Measurements from ENCODE around the gene SLIT3. TPM values are rescaled to one million over a fixed set of nuclear protein-coding genes. Genes with fewer than 3 reads are reported as not detected.

SLIT3 gene
- total RNA-seq = 1 to 10 TPM in 1 of 6 experiments, under 1 TPM in 5; 0.31 to 1.2 (median 0.65) TPM
- long read RNA-seq = 0 reads

DNA sequence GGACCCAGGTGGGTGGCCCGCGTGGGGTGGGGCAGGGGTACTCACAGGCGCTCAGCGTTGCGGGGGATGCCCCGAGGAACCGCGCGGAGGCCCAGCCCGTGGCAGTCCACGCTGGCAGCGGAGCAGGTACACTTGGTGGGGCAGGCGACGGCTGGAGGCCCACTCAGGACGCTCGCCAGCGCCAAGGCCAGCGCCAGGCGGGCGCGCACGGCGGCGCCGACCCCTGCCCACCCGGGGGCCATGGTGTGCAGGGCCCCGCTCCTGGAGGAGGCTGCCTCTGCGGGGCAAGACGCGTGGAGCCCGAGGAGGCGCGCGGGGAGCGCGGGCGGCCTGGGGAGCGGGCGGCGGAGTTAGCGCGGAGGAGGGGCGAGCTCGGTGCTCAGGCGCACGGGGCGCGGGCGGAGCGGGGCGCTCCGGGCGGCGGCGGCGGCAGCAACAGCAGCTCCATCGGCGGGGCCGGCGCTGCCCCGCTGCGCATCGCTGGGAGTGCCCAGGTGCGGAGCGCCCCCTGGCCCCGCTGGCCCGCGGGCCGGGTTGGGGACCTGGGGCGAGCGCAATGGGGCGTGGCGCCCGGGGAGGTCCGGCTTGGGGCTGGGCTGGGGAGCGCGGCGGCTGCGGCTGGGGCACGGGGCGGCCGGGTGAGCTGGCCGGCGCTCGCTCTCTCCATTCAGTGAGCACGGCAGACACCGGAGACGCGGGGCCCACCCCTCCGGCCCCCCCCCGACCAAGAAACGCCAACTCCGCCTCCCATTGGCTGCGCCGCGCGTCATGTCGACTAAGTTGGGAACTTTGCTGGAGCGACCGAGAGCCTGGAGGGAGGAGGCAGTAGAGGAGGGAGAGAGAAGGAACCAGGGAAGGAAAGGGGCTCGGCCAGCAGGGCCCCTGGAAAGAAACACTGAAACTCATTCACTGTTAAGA lies at the start of gene SLIT3:
TSS of gene SLIT3 (minus strand) at position 672 of the 918 bp plus-strand sequence. CDS start at position 242, 430 bp downstream.
- no peaks in the 10 kb centered on the region for H3K36me3 ChIP-seq
- no peak for DNase-seq
- H3K9me3 ChIP-seq = no peaks in the 10 kb centered on the region
- peak within 1 kb of the TSS in 1 of 3 donors; percentile 7 for H3K4me3 ChIP-seq
- intact Hi-C loops (cut with DNase I) = loop anchor here (5.0 to 10.0 kb wide), 3 partner anchors 306 to 626 kb away; no protein-coding TSS in a partner anchor
- TF ChIP-seq POLR2A (IDR thresholded peaks at IDR 0.05) = no peak
- TF ChIP-seq, protein P1, sequence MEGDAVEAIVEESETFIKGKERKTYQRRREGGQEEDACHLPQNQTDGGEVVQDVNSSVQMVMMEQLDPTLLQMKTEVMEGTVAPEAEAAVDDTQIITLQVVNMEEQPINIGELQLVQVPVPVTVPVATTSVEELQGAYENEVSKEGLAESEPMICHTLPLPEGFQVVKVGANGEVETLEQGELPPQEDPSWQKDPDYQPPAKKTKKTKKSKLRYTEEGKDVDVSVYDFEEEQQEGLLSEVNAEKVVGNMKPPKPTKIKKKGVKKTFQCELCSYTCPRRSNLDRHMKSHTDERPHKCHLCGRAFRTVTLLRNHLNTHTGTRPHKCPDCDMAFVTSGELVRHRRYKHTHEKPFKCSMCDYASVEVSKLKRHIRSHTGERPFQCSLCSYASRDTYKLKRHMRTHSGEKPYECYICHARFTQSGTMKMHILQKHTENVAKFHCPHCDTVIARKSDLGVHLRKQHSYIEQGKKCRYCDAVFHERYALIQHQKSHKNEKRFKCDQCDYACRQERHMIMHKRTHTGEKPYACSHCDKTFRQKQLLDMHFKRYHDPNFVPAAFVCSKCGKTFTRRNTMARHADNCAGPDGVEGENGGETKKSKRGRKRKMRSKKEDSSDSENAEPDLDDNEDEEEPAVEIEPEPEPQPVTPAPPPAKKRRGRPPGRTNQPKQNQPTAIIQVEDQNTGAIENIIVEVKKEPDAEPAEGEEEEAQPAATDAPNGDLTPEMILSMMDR (IDR thresholded peaks at IDR 0.05) = no peak
- H3K27ac ChIP-seq = no peak within 1 kb of the TSS
- H3K27me3 ChIP-seq = peaks cover 0 to 10% of the 10 kb centered on the region in 2 donors
- 0% methylated on average over 9 of the region's 101 CpGs for WGBS (ENCODE audit: insufficient coverage, low coverage, low lambda C conversion rate, missing lambda C conversion rate)
- no peaks in the 10 kb centered on the region for H3K4me1 ChIP-seq
- peak in 2 of 4 donors; percentile 8 to 43 for ATAC-seq

GRCh38 chr5:169350016-169350415 lies 49.1 kb upstream of the SLIT3 start:
- Histone ChIP-seq H3K27me3 (no peaks in the 10 kb centered on the region), H3K4me3 (no peak overlapping the region), H3K36me3 (no peaks in the 10 kb centered on the region), H3K4me1 (no peaks in the 10 kb centered on the region), H3K27ac (no peak overlapping the region), H3K9me3 (no peaks in the 10 kb centered on the region)
- intact Hi-C loops (cut with DNase I) = no loop called here
- TF ChIP-seq, protein P1 (IDR thresholded peaks at IDR 0.05) = no peak
- no peak for TF ChIP-seq POLR2A (IDR thresholded peaks at IDR 0.05)
- no peak for DNase-seq
- no peak for ATAC-seq
- 18% methylated on average over 1 of the region's 1 CpG for WGBS (ENCODE audit: insufficient coverage, low coverage, low lambda C conversion rate, missing lambda C conversion rate)

- Histone ChIP-seq H3K27me3 (no peaks in the 10 kb centered on the region), H3K27ac (no peak overlapping the region)
Measured at GRCh38 chr5:169347786-169348185, 46.8 kb upstream of the SLIT3 start.

GRCh38 chr5:169344629-169345028 lies 43.7 kb upstream of the SLIT3 start:
- 30% methylated on average over 1 of the region's 3 CpGs for WGBS (ENCODE audit: insufficient coverage, low coverage, low lambda C conversion rate, missing lambda C conversion rate)
- H3K4me1 ChIP-seq = no peaks in the 10 kb centered on the region
- H3K9me3 ChIP-seq = no peaks in the 10 kb centered on the region
- TF ChIP-seq, protein P1 (IDR thresholded peaks at IDR 0.05) = no peak
- TF ChIP-seq POLR2A (IDR thresholded peaks at IDR 0.05) = no peak
- no peak overlapping the region for H3K4me3 ChIP-seq
- no peak for ATAC-seq
- no peak overlapping the region for H3K27ac ChIP-seq
- H3K27me3 ChIP-seq = no peaks in the 10 kb centered on the region
- no peaks in the 10 kb centered on the region for H3K36me3 ChIP-seq
- intact Hi-C loops (cut with DNase I) = no loop called here
- DNase-seq = no peak

More at GRCh38 chr5:169347786-169348185, 46.8 kb upstream of the SLIT3 start:
- intact Hi-C loops (cut with DNase I) = no loop called here
- H3K9me3 ChIP-seq = no peaks in the 10 kb centered on the region
- H3K4me1 ChIP-seq = no peaks in the 10 kb centered on the region
- TF ChIP-seq, protein P1 (IDR thresholded peaks at IDR 0.05) = no peak
- H3K36me3 ChIP-seq = no peaks in the 10 kb centered on the region
- H3K4me3 ChIP-seq = no peak overlapping the region
- no peak for DNase-seq
- 44% methylated on average over 2 of the region's 2 CpGs for WGBS (ENCODE audit: insufficient coverage, low coverage, low lambda C conversion rate, missing lambda C conversion rate)
- no peak for ATAC-seq

All from right lobe of liver (tissue), 6 donors.